GM12878 (cell line): ENCODE data around the gene EFCAB10. TPM values are rescaled to one million over a fixed set of nuclear protein-coding genes. Genes with fewer than 3 reads are reported as not detected.
A peak's percentile ranks its signal among the peaks of the same experiment; 100 is the strongest.

Experiments
- ATAC-seq: fragments of 200-7000 bp; cut with Tn5 transposase; 3 replicates; pipeline ENCODE4 v1.9.1; 2020; ENCODE audit warnings: mild to moderate bottlenecking, moderate library complexity
- BruUV-seq: library from RNA; stranded (reverse); fragments of 400-500 nt; replicated peaks from 2 replicates; lab custom pipeline; 2021; lab: Mats Ljungman, UMichigan
- CTCF ChIA-PET: fragments of 300-600 bp; sonication (Branson Sonifier 250); formaldehyde crosslinking; extraction: SDS; loops from one replicate; lab custom pipeline; 2021; ENCODE audit warnings: inconsistent platforms; lab: Yijun Ruan, JAX
- POLR2A ChIA-PET: fragments of 350-600 bp; formaldehyde crosslinking; extraction: SDS; loops from one replicate; lab custom pipeline; 2021; ENCODE audit warnings: inconsistent platforms; lab: Charles Lee
- RAD21 ChIA-PET: fragments of 300-600 bp; sonication (Branson Sonifier 250); formaldehyde crosslinking; loops from one replicate; lab custom pipeline; 2023; ENCODE audit warnings: antibody characterized with exemption; ENCODE audit not compliant: unreplicated experiment; lab: Charles Lee
- SMC1A ChIA-PET: fragments of 300-600 bp; sonication (Branson Sonifier 250); formaldehyde crosslinking; loops from one replicate; lab custom pipeline; 2023; ENCODE audit not compliant: unreplicated experiment, uncharacterized antibody; lab: Charles Lee
- DNase-seq: peaks from one replicate; pipeline ENCODE4 v3.0.0-alpha.2; 2011; ENCODE audit warnings: low read depth, low spot score
- FAIRE-seq: peaks from 3 replicates; lab custom pipeline; 2011; peaks lifted over from hg19 to GRCh38; lab: Jason Lieb, UNC
- H2AFZ ChIP-seq: 2 replicates; pipeline ENCODE4 v1.6.0; 2011; ENCODE audit warnings: low read depth, low read length, control low read depth; ENCODE audit not compliant: control insufficient read depth
- H3K27ac ChIP-seq: 2 replicates; pipeline ENCODE4 v1.5.1; 2011; ENCODE audit warnings: control low read depth; ENCODE audit not compliant: control insufficient read depth, insufficient read depth
- H3K27me3 ChIP-seq, 2 experiments: replicated peaks in 1 of 2; 2 replicates each; pipeline versions ENCODE4 v1.6.0 to v1.6.1; 2011; ENCODE audit warnings: low read length in 1 of 2; ENCODE audit not compliant: control insufficient read depth in 2 of 2, insufficient read depth in 2 of 2
- H3K36me3 ChIP-seq, 2 experiments: 2 replicates each; pipeline ENCODE4 v1.5.1; 2011; ENCODE audit warnings: low read length in 1 of 2; ENCODE audit not compliant: control insufficient read depth in 2 of 2, insufficient read depth in 2 of 2
- H3K4me1 ChIP-seq: 2 replicates; pipeline ENCODE4 v1.6.1; 2011; ENCODE audit warnings: mild to moderate bottlenecking, low read length, moderate library complexity, mixed read lengths; ENCODE audit not compliant: control insufficient read depth, insufficient read depth
- H3K4me2 ChIP-seq: 2 replicates; pipeline ENCODE4 v1.6.0; 2011; ENCODE audit warnings: control low read depth; ENCODE audit not compliant: control insufficient read depth, insufficient read depth
- H3K4me3 ChIP-seq: fragments of 200-600 bp; sonication (generic); 2 replicates; pipeline ENCODE4 v1.5.1; 2016
- H3K79me2 ChIP-seq: 2 replicates; pipeline ENCODE4 v1.6.0; 2011; ENCODE audit warnings: low read length; ENCODE audit not compliant: control insufficient read depth, insufficient read depth
- H3K9ac ChIP-seq: 2 replicates; pipeline ENCODE4 v1.8.0; 2011; ENCODE audit warnings: low read length, control low read depth, mixed read lengths; ENCODE audit not compliant: control insufficient read depth, insufficient read depth
- H3K9me3 ChIP-seq: replicated peaks from 3 replicates; pipeline ENCODE4 v1.5.1; 2011; ENCODE audit warnings: mild to moderate bottlenecking, low read length; ENCODE audit not compliant: control insufficient read depth, insufficient read depth
- H4K20me1 ChIP-seq: 2 replicates; pipeline ENCODE4 v1.6.0; 2011; ENCODE audit not compliant: control insufficient read depth, insufficient read depth
- CREB1 ChIP-seq: IDR thresholded peaks from 2 replicates; pipeline ENCODE4 v1.6.1; 2012; ENCODE audit warnings: low read depth, mild to moderate bottlenecking, inconsistent platforms
- CREM ChIP-seq: IDR thresholded peaks from 2 replicates; pipeline ENCODE4 v1.6.1; 2014; ENCODE audit warnings: antibody characterized with exemption, low read depth
- HDAC2 ChIP-seq: fragments of 200-600 bp; sonication (generic); IDR thresholded peaks from 2 replicates; pipeline ENCODE4 v1.6.1; 2017
- HDAC6 ChIP-seq: fragments of 200-600 bp; sonication (generic); IDR thresholded peaks from one replicate; pipeline ENCODE4 v1.8.0; 2017; ENCODE audit warnings: antibody characterized with exemption; ENCODE audit not compliant: unreplicated experiment
- IKZF1 ChIP-seq: fragments of 450-650 bp; conservative IDR thresholded peaks from 2 replicates; pipeline ENCODE4 v1.6.1; 2017; ENCODE audit warnings: antibody characterized with exemption, mild to moderate bottlenecking
- KLF5 ChIP-seq: fragments of 450-650 bp; IDR thresholded peaks from 2 replicates; pipeline ENCODE4 v1.6.1; 2014; ENCODE audit warnings: mild to moderate bottlenecking; ENCODE audit not compliant: partially characterized antibody
- NFXL1 ChIP-seq: fragments of 450-650 bp; IDR thresholded peaks from 2 replicates; pipeline ENCODE4 v1.6.1; 2017; ENCODE audit warnings: antibody characterized with exemption, mild to moderate bottlenecking, borderline replicate concordance
- POU2F2 ChIP-seq: IDR thresholded peaks from 3 replicates; pipeline ENCODE4 v1.6.1; 2011; ENCODE audit warnings: low read depth, mild to moderate bottlenecking, low read length, borderline replicate concordance
- RELA ChIP-seq: fragments of 450-650 bp; IDR thresholded peaks from 2 replicates; pipeline ENCODE4 v1.8.0; 2014; ENCODE audit warnings: borderline replicate concordance; ENCODE audit not compliant: partially characterized antibody
- SREBF1 ChIP-seq: IDR thresholded peaks from 2 replicates; pipeline ENCODE4 v1.6.1; 2012; ENCODE audit warnings: mild to moderate bottlenecking, low read length
- TBL1XR1 ChIP-seq: IDR thresholded peaks from 2 replicates; pipeline ENCODE4 v1.6.1; 2012; ENCODE audit warnings: low read depth, low read length, improper control_type of control experiment
- YY1 ChIP-seq: IDR thresholded peaks from 2 replicates; pipeline ENCODE4 v1.6.1; 2011; ENCODE audit warnings: low read depth, mild to moderate bottlenecking, low read length
- ZBED1 ChIP-seq: IDR thresholded peaks from 2 replicates; pipeline ENCODE4 v1.6.1; 2016; ENCODE audit warnings: borderline replicate concordance
- ZNF24 ChIP-seq: fragments of 450-650 bp; IDR thresholded peaks from 2 replicates; pipeline ENCODE4 v1.6.1; 2017; ENCODE audit warnings: antibody characterized with exemption, mild to moderate bottlenecking
- WGBS: methylation state at CpG from one replicate; pipeline ENCODE4 v1.1.6; 2016; ENCODE audit warnings: low lambda C conversion rate; ENCODE audit not compliant: insufficient replicate concordance, insufficient coverage; ENCODE audit errors: missing lambda C conversion rate; 5-methylcytosine and 5-hydroxymethylcytosine counted together
- in situ Hi-C: fragments of 300-500 bp; cut with MboI; formaldehyde crosslinking; loops from 9 replicates; pipeline ENCODE4 v1.14.3; 2018; ENCODE audit warnings: mixed read lengths
- intact Hi-C: fragments of 100-400 bp; cut with micrococcal nuclease; formaldehyde crosslinking; loops from one replicate; pipeline ENCODE4 v1.14.2; 2022; ENCODE audit not compliant: unreplicated experiment
- polyA plus RNA-seq, 11 experiments: library from polyadenylated mRNA; depleted of rRNA in 4 of 11; unstranded in 6 of 11; stranded (reverse) in 5 of 11; fragments of >200 nt; fragmentation: Nextera tagmentation in 4 of 11; fragmentation: Illumina TruSeq in 1 of 11; extraction: Ambion mirVana in 4 of 11; extraction: Trizol in 1 of 11; gene quantifications; 1 replicate in 1 of 11; 2 replicates in 10 of 11; pipeline versions ENCODE4 v1.2.1 to v1.2.3, GENCODE V29; 2011 to 2016; ENCODE audit warnings: inconsistent platforms in 2 of 11, missing spikeins in 2 of 11, low read depth in 1 of 11
- total RNA-seq, 4 experiments: library from RNA; depleted of rRNA in 3 of 4; stranded (reverse); fragments of >200 nt in 3 of 4; fragmentation: Illumina TruSeq in 1 of 4; extraction: Trizol in 1 of 4; gene quantifications; 2 replicates each; pipeline versions ENCODE4 v1.2.1 to v1.2.3, GENCODE V29; 2013 to 2021
- TF ChIP-seq, protein P1 (sequence below): fragments of 450-650 bp; IDR thresholded peaks from 2 replicates; pipeline ENCODE4 v1.6.1; 2017; ENCODE audit warnings: mild to moderate bottlenecking, moderate library complexity
- TF ChIP-seq, protein P2 (sequence below): fragments of 150-350 bp; IDR thresholded peaks from 2 replicates; pipeline ENCODE4 v1.6.1; 2016; ENCODE audit warnings: low read depth, low read length

The EFCAB10 gene
- total and polyA plus RNA-seq, 10 of the 15 experiments (the other 5 are each of a cell fraction or from before 2014, with no cell fraction given): 0.38 to 1.0 (median 0.54) TPM; not detected in 6

- no peak for TF ChIP-seq TBL1XR1
- TF ChIP-seq SREBF1: no peak
- no peak for TF ChIP-seq HDAC2
- TF ChIP-seq IKZF1: no peak
- TF ChIP-seq, protein P1, sequence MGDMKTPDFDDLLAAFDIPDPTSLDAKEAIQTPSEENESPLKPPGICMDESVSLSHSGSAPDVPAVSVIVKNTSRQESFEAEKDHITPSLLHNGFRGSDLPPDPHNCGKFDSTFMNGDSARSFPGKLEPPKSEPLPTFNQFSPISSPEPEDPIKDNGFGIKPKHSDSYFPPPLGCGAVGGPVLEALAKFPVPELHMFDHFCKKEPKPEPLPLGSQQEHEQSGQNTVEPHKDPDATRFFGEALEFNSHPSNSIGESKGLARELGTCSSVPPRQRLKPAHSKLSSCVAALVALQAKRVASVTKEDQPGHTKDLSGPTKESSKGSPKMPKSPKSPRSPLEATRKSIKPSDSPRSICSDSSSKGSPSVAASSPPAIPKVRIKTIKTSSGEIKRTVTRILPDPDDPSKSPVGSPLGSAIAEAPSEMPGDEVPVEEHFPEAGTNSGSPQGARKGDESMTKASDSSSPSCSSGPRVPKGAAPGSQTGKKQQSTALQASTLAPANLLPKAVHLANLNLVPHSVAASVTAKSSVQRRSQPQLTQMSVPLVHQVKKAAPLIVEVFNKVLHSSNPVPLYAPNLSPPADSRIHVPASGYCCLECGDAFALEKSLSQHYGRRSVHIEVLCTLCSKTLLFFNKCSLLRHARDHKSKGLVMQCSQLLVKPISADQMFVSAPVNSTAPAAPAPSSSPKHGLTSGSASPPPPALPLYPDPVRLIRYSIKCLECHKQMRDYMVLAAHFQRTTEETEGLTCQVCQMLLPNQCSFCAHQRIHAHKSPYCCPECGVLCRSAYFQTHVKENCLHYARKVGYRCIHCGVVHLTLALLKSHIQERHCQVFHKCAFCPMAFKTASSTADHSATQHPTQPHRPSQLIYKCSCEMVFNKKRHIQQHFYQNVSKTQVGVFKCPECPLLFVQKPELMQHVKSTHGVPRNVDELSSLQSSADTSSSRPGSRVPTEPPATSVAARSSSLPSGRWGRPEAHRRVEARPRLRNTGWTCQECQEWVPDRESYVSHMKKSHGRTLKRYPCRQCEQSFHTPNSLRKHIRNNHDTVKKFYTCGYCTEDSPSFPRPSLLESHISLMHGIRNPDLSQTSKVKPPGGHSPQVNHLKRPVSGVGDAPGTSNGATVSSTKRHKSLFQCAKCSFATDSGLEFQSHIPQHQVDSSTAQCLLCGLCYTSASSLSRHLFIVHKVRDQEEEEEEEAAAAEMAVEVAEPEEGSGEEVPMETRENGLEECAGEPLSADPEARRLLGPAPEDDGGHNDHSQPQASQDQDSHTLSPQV: no peak
Measured at GRCh38 chr7:105590793-105591192, 9.5 kb upstream of the EFCAB10 start (continued).

DNA sequence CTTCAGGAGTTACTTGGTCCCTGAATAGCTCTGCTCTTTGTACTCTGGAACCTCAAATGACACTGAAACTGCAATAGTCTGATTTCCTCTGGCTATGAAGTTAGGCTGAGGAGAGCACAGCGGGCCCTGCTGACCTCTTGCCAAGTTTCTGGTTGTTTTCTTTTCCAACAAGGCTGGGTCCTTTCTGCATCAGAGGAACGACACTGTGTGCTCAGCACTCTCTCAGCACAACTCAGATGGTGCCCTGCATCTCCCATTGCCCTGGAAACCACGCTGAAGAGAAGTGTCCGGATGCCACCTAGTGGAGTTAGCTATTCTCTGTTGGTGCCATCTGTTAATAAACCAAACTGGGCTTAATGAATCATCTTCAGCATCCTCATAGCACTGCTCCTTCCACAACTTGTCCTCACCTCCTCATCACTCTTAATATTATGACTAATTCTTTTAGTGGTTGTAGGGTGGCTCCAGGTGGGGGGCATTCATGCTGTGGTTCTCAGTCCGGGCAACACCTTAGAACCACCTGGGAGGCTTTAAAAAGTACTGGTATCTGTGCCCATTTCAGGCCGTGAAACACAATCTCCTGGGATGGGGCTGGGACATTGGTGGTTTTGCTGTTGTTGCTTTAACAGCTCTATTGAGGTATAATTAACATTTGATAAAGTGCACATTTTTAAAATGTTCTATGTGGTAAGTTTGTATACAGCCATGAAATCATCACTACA lies 8.2 kb upstream of the EFCAB10 start:
- CTCF ChIA-PET: interaction anchor here (0.6 to 3.3 kb wide), 31 partner anchors 8 to 706 kb away, joined by 3 to 24 read pairs (median 4); partner anchors contain the start of gene RINT1
- Histone ChIP-seq H3K4me2 (no peak overlapping the region), H3K27ac (no peak overlapping the region), H3K9ac (no peak overlapping the region), H3K36me3 (no peaks in the 10 kb centered on the region), H2AFZ (peak overlapping the region; percentile 43), H3K4me1 (peaks cover 14% of the 10 kb centered on the region), H3K9me3 (no peaks in the 10 kb centered on the region; the same call in 2 of the 3 replicates), H3K79me2 (no peaks in the 10 kb centered on the region), H4K20me1 (no peaks in the 10 kb centered on the region), H3K4me3 (no peak overlapping the region), H3K27me3 (no peaks in the 10 kb centered on the region)
- intact Hi-C loops (loop anchor here (2.0 to 5.0 kb wide), 4 partner anchors 57 to 667 kb away; partner anchors contain the start of gene RINT1), in situ Hi-C loops (no loop called here)
- FAIRE-seq: peak; percentile 70
- POLR2A ChIA-PET: interaction anchor here (1.2 kb wide), 1 partner anchor 58 kb away, joined by 3 read pairs; the partner anchor contains the start of gene RINT1
- WGBS: 17% methylated on average over 6 of the region's 6 CpGs
- peak; percentile 66 for DNase-seq
- BruUV-seq: no TSS peak
- RAD21 ChIA-PET: interaction anchor here (0.8 to 4.4 kb wide), 11 partner anchors 8 to 706 kb away, joined by 3 to 24 read pairs (median 3); partner anchors contain the start of gene RINT1
- ATAC-seq: peak; percentile 94
- SMC1A ChIA-PET: interaction anchor here (0.8 to 1.8 kb wide), 20 partner anchors 47 to 706 kb away, joined by 3 to 7 read pairs (median 3); partner anchors contain the start of gene RINT1
- TF ChIP-seq CREB1 (no peak), ZBED1 (no peak), ZNF24 (no peak), YY1 (peak; percentile 51; the same call in 1 of the 2 replicates), HDAC6 (no peak), KLF5 (no peak), POU2F2 (peak; percentile 39; the same call in 1 of the 3 replicates), NFXL1 (no peak), CREM (no peak), RELA (no peak)
- TF ChIP-seq, protein P2, sequence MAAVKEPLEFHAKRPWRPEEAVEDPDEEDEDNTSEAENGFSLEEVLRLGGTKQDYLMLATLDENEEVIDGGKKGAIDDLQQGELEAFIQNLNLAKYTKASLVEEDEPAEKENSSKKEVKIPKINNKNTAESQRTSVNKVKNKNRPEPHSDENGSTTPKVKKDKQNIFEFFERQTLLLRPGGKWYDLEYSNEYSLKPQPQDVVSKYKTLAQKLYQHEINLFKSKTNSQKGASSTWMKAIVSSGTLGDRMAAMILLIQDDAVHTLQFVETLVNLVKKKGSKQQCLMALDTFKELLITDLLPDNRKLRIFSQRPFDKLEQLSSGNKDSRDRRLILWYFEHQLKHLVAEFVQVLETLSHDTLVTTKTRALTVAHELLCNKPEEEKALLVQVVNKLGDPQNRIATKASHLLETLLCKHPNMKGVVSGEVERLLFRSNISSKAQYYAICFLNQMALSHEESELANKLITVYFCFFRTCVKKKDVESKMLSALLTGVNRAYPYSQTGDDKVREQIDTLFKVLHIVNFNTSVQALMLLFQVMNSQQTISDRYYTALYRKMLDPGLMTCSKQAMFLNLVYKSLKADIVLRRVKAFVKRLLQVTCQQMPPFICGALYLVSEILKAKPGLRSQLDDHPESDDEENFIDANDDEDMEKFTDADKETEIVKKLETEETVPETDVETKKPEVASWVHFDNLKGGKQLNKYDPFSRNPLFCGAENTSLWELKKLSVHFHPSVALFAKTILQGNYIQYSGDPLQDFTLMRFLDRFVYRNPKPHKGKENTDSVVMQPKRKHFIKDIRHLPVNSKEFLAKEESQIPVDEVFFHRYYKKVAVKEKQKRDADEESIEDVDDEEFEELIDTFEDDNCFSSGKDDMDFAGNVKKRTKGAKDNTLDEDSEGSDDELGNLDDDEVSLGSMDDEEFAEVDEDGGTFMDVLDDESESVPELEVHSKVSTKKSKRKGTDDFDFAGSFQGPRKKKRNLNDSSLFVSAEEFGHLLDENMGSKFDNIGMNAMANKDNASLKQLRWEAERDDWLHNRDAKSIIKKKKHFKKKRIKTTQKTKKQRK: no peak
